Small intestine (tissue), 7 donors: ENCODE data around the gene OBSCN. TPM values are rescaled to one million over a fixed set of nuclear protein-coding genes. Genes with fewer than 3 reads are reported as not detected.

ENCODE experiments used
- DNase-seq, 2 donors: peaks; one replicate each; pipeline versions ENCODE4 v3.0.0 to v3.0.0-alpha.2; 2013
- FAIRE-seq: peaks from 2 replicates; lab custom pipeline; 2012; peaks lifted over from hg19 to GRCh38; lab: Jason Lieb, UNC
- H3K27ac ChIP-seq, 3 donors: one replicate each; pipeline ENCODE4 v1.5.1; 2013; ENCODE audit warnings: low read length in 2 of 3, mild to moderate bottlenecking in 2 of 3, control low read depth in 1 of 3, inconsistent platforms in 1 of 3, low read depth in 1 of 3, moderate library complexity in 1 of 3
- H3K27me3 ChIP-seq, 3 donors: one replicate each; pipeline ENCODE4 v1.6.1; 2013; ENCODE audit warnings: low read length in 3 of 3, inconsistent platforms in 1 of 3; ENCODE audit not compliant: control insufficient read depth in 3 of 3, insufficient read depth in 3 of 3
- H3K36me3 ChIP-seq, 3 donors: one replicate each; pipeline ENCODE4 v1.6.1; 2013; ENCODE audit warnings: low read length in 3 of 3, inconsistent platforms in 1 of 3, low read depth in 1 of 3, mild to moderate bottlenecking in 1 of 3, moderate library complexity in 1 of 3; ENCODE audit not compliant: control insufficient read depth in 3 of 3, insufficient read depth in 2 of 3
- H3K4me1 ChIP-seq, 3 donors: one replicate each; pipeline ENCODE4 v1.6.1; 2013; ENCODE audit warnings: low read length in 2 of 3, inconsistent platforms in 1 of 3, low read depth in 1 of 3, mild to moderate bottlenecking in 1 of 3, moderate library complexity in 1 of 3; ENCODE audit not compliant: control insufficient read depth in 3 of 3, insufficient read depth in 2 of 3
- H3K4me3 ChIP-seq, 3 donors: one replicate each; pipeline ENCODE4 v1.5.1; 2013; ENCODE audit warnings: low read length in 3 of 3, control low read depth in 1 of 3, inconsistent platforms in 1 of 3, low read depth in 1 of 3, mild to moderate bottlenecking in 1 of 3, moderate library complexity in 1 of 3
- H3K9me3 ChIP-seq, 2 donors: one replicate each; pipeline ENCODE4 v1.6.1; 2013; ENCODE audit warnings: low read depth in 1 of 2, low read length in 1 of 2; ENCODE audit not compliant: control insufficient read depth in 2 of 2, insufficient read depth in 1 of 2
- WGBS, 3 donors: extraction: QIAGEN DNeasy Blood & Tissue Kit; methylation state at CpG; one replicate each; pipeline ENCODE4 v1.1.7; 2013; 5-methylcytosine and 5-hydroxymethylcytosine counted together
- polyA plus RNA-seq, 4 donors: library from polyadenylated mRNA; stranded (reverse) in 3 of 4; unstranded in 1 of 4; fragments of 200-250 nt in 3 of 4; fragments of 120-200 nt in 1 of 4; gene quantifications; one replicate each; pipeline versions ENCODE4 v1.2.1 to v1.2.3, GENCODE V29; 2013
- donor health status: healthy with polysubstance abuse.
- donor health status: control.
- donor health status: control.
- donor health status: Bipolar disorder and iron deficiency.
- donor health status: healthy.

OBSCN gene
- polyA plus RNA-seq, 4 donors: 3.6 to 36.2 (median 5.7) TPM

GRCh38 chr1:228399531-228400236 lies 191.8 kb downstream of the OBSCN start:
- 96 to 97% (median 96%) methylated on average over 14 of the region's 14 CpGs for WGBS, 3 donors
- DNase-seq (no peak), FAIRE-seq (no peak)
- Histone ChIP-seq H3K36me3 (peaks cover 10 to 92% (median 25%) of the 10 kb centered on the region in 3 donors), H3K27ac (no peak overlapping the region), H3K9me3 (no peaks in the 10 kb centered on the region), H3K4me3 (no peak overlapping the region), H3K27me3 (no peaks in the 10 kb centered on the region), H3K4me1 (peaks cover 0 to 3% (median 2%) of the 10 kb centered on the region in 3 donors)

GRCh38 chr1:228400237-228400651 lies 192.4 kb downstream of the OBSCN start:
- Histone ChIP-seq H3K27ac (no peak overlapping the region), H3K9me3 (no peaks in the 10 kb centered on the region), H3K27me3 (no peaks in the 10 kb centered on the region), H3K36me3 (peaks cover 10 to 86% (median 20%) of the 10 kb centered on the region in 3 donors), H3K4me1 (peaks cover 4 to 7% (median 7%) of the 10 kb centered on the region in 3 donors), H3K4me3 (no peak overlapping the region)
- 89 to 93% (median 92%) methylated on average over 11 of the region's 11 CpGs for WGBS, 3 donors
- no peak for DNase-seq
- no peak for FAIRE-seq

- WGBS, 3 donors: 90 to 95% (median 91%) methylated on average over 13 to 19 of the region's 19 CpGs
- DNase-seq: no peak
- H3K36me3 ChIP-seq: peaks cover 10 to 80% (median 18%) of the 10 kb centered on the region in 3 donors
- H3K27me3 ChIP-seq: no peaks in the 10 kb centered on the region
- H3K4me1 ChIP-seq: peaks cover 4 to 13% (median 10%) of the 10 kb centered on the region in 3 donors
- no peak overlapping the region for H3K27ac ChIP-seq
- no peak overlapping the region for H3K4me3 ChIP-seq
- H3K9me3 ChIP-seq: no peaks in the 10 kb centered on the region
- FAIRE-seq: no peak
These were observed 193.0 kb downstream of the OBSCN start for GRCh38 chr1:228400692-228401454.

GRCh38 chr1:228401782-228402640 lies 194.2 kb downstream of the OBSCN start:
- DNase-seq: no peak
- H3K27ac ChIP-seq: no peak overlapping the region
- H3K27me3 ChIP-seq: no peaks in the 10 kb centered on the region
- no peaks in the 10 kb centered on the region for H3K9me3 ChIP-seq
- H3K4me3 ChIP-seq: no peak overlapping the region
- FAIRE-seq: no peak
- peaks cover 6 to 69% (median 9%) of the 10 kb centered on the region in 3 donors for H3K36me3 ChIP-seq
- whole genome bisulfite sequencing, 3 donors: 92 to 93% (median 93%) methylated on average over 14 of the region's 14 CpGs
- peaks cover 4 to 13% (median 10%) of the 10 kb centered on the region in 3 donors for H3K4me1 ChIP-seq

- 81 to 86% (median 84%) methylated on average over 5 of the region's 5 CpGs for WGBS, 3 donors
- no peak for FAIRE-seq
- no peaks in the 10 kb centered on the region for H3K27me3 ChIP-seq
- H3K9me3 ChIP-seq: no peaks in the 10 kb centered on the region
- no peak overlapping the region for H3K4me3 ChIP-seq
- H3K27ac ChIP-seq: no peak overlapping the region
- H3K4me1 ChIP-seq: peaks cover 4 to 15% (median 13%) of the 10 kb centered on the region in 3 donors
- peaks cover 6 to 63% (median 9%) of the 10 kb centered on the region in 3 donors for H3K36me3 ChIP-seq
- DNase-seq: no peak
These were observed 194.8 kb downstream of the OBSCN start for GRCh38 chr1:228402641-228403025.

- peaks cover 6 to 58% (median 7%) of the 10 kb centered on the region in 3 donors for H3K36me3 ChIP-seq
These were observed 195.4 kb downstream of the OBSCN start for GRCh38 chr1:228403231-228403631.

GRCh38 chr1:228404107-228404720 lies 196.4 kb downstream of the OBSCN start:
- no peak for FAIRE-seq
- H3K4me3 ChIP-seq: peak overlapping the region in 1 of 3 donors; percentile 98
- WGBS, 3 donors: 56 to 69% (median 68%) methylated on average over 3 of the region's 3 CpGs
- peaks cover 4 to 50% (median 7%) of the 10 kb centered on the region in 3 donors for H3K36me3 ChIP-seq
- H3K27ac ChIP-seq: no peak overlapping the region
- peaks cover 4 to 17% (median 13%) of the 10 kb centered on the region in 3 donors for H3K4me1 ChIP-seq
- no peaks in the 10 kb centered on the region for H3K9me3 ChIP-seq
- DNase-seq: no peak
- no peaks in the 10 kb centered on the region for H3K27me3 ChIP-seq

More at GRCh38 chr1:228403231-228403631, 195.4 kb downstream of the OBSCN start:
- H3K9me3 ChIP-seq: no peaks in the 10 kb centered on the region
- H3K27ac ChIP-seq: no peak overlapping the region
- H3K4me1 ChIP-seq: peaks cover 4 to 17% (median 13%) of the 10 kb centered on the region in 3 donors
- H3K4me3 ChIP-seq: no peak overlapping the region
- DNase-seq (no peak), FAIRE-seq (no peak)
- 90 to 94% (median 94%) methylated on average over 9 of the region's 9 CpGs for WGBS, 3 donors
- no peaks in the 10 kb centered on the region for H3K27me3 ChIP-seq
